ENCODE results near the gene RAB26.
"Not testable (repeated sequence)": the region's sequence is repeated elsewhere in the genome, so short reads cannot be mapped to it uniquely, and the experiment has no call there.

RAB26 gene, protein sequence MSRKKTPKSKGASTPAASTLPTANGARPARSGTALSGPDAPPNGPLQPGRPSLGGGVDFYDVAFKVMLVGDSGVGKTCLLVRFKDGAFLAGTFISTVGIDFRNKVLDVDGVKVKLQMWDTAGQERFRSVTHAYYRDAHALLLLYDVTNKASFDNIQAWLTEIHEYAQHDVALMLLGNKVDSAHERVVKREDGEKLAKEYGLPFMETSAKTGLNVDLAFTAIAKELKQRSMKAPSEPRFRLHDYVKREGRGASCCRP

DNA sequence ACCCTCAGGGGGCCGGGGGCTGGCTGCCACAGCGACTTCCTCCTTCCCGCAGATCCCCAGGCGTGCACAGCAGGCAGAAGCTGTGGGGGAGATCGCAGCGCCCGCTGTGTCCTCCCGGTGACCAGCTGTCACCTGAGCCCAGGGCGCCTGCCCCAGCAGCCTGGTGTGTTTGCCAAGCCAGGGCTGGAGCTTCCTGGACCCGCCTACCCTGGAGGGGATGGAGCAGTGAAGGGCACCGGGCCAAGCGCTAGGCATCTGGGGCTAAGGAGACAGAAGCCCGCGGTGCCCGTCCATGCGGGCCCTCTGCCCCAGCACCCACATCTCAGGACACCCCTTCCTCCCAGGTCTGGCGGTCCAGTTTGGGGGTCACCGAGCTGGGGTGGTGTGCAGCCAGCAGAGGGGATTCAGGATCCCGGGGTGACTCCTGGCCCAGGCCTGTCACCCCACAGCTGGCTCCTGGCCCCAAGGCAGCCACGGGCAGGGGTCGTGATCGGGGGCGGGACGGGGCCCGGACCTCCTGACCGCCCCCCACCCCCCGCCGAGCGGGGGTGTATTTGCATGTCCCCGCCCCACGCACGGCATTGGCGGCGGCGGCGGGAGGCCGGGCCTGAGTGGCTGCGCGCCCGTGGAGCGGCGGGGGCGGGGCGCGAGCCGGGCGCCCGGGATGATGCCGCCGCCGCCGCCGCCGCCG is at the start of gene RAB26:
RAB26 (plus strand) TSS at position 645 of the 691 bp plus-strand sequence. CDS start 159 bp downstream, outside the sequence.
- peak within 1 kb of the TSS; percentile 41 for H3K27ac ChIP-seq (ENCODE audit: low read length)
- H3K4me1 ChIP-seq (ENCODE audit: control insufficient read depth, insufficient read depth, low read length): peaks cover 55% of the 10 kb centered on the region
- H3K27me3 ChIP-seq (ENCODE audit: control insufficient read depth in 1 of 2, insufficient read depth in 2 of 2, low read length in 2 of 2): no peaks in the 10 kb centered on the region
- peaks cover 0 to 3% of the 10 kb centered on the region in 2 donors for H3K36me3 ChIP-seq (ENCODE audit: control insufficient read depth in 2 of 2, insufficient read depth in 2 of 2, low read length in 2 of 2)
- H3K4me3 ChIP-seq (ENCODE audit: low read length in 2 of 2): peak within 1 kb of the TSS; percentile 53 to 69
- H3K9me3 ChIP-seq (ENCODE audit: control insufficient read depth in 2 of 2, low read length in 2 of 2): no peaks in the 10 kb centered on the region
- H3K9ac ChIP-seq (ENCODE audit: low read length in 2 of 2): no peak within 1 kb of the TSS

DNA sequence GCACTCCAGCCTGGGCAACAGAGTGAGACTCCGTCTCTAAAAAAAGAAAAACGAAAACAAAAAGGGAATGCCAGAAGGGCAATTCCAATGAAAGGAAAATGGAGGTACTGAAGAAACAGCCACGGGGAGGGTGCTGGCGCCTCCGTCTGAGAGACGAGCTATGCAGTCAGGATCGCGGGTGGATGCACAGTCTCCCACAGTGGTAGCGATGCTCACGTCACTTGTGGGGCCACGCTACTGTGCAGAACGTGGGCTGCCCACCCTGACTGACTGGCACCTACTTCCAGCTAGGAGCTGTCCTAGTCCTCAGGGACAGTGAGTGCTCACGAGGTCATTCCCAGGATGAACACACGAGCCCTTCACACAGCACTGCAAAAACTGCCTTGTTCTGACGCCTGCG is 46.8 kb upstream of the RAB26 start:
- H3K27ac ChIP-seq (ENCODE audit: low read length); H3K4me1 ChIP-seq (ENCODE audit: control insufficient read depth, insufficient read depth, low read length); H3K9me3 ChIP-seq (ENCODE audit: control insufficient read depth in 2 of 2, low read length in 2 of 2); H3K27me3 ChIP-seq (ENCODE audit: control insufficient read depth in 1 of 2, insufficient read depth in 2 of 2, low read length in 2 of 2); H3K9ac ChIP-seq (ENCODE audit: low read length in 2 of 2); H3K4me3 ChIP-seq (ENCODE audit: low read length in 2 of 2): not testable (repeated sequence)
- H3K36me3 ChIP-seq (ENCODE audit: control insufficient read depth in 2 of 2, insufficient read depth in 2 of 2, low read length in 2 of 2): peaks cover 3 to 20% of the 10 kb centered on the region in 2 donors

DNA sequence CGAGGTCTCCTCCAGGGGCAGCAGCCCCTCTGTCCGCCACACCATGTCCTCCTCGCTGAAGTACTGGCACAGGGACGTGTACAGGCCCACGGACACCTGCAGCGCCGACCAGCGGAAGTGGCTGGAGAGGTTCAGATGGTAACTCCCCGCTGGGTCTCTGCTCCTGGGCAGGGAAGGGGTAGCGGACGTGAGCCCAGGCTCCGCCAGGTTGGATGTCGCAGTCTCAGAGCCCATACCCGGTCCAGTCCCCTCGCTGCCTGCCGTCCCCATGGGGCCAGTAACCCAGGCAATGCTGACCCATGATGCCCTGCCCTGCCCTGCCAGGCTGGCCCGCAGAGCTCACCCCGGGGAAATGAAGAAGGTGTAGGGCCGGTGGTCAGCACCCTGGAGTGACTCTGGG is 46.0 kb upstream of the RAB26 start:
- Histone ChIP-seq H3K9ac (ENCODE audit: low read length in 2 of 2) (no peak overlapping the region), H3K4me1 (ENCODE audit: control insufficient read depth, insufficient read depth, low read length) (no peaks in the 10 kb centered on the region), H3K9me3 (ENCODE audit: control insufficient read depth in 2 of 2, low read length in 2 of 2) (no peaks in the 10 kb centered on the region), H3K36me3 (ENCODE audit: control insufficient read depth in 2 of 2, insufficient read depth in 2 of 2, low read length in 2 of 2) (peaks cover 3 to 16% of the 10 kb centered on the region in 2 donors), H3K27me3 (ENCODE audit: control insufficient read depth in 1 of 2, insufficient read depth in 2 of 2, low read length in 2 of 2) (no peaks in the 10 kb centered on the region), H3K27ac (ENCODE audit: low read length) (no peak overlapping the region), H3K4me3 (ENCODE audit: low read length in 2 of 2) (no peak overlapping the region)

DNA sequence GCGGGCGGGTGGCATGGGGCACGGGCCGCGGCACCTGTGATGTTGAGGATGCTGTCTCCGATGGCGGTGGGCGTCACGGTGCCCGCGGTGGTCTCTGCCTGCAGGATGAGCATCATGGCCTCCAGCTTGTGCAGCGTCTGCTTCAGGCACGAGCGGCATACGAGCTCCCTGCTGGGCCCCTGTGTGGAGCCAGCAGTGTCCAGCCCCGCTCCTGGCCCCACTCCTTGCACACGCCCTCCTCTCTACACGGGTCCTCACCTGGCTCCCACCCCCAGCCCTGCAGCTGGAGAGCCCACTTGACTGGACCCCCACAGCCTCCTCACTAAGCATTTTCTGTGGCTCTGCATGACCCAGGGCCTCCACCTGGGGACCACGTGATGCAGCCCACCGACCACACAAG is 44.0 kb upstream of the RAB26 start:
- H3K4me3 ChIP-seq (ENCODE audit: low read length in 2 of 2); H3K9me3 ChIP-seq (ENCODE audit: control insufficient read depth in 2 of 2, low read length in 2 of 2); H3K27ac ChIP-seq (ENCODE audit: low read length); H3K4me1 ChIP-seq (ENCODE audit: control insufficient read depth, insufficient read depth, low read length); H3K27me3 ChIP-seq (ENCODE audit: control insufficient read depth in 1 of 2, insufficient read depth in 2 of 2, low read length in 2 of 2); H3K9ac ChIP-seq (ENCODE audit: low read length in 2 of 2): not testable (repeated sequence)
- H3K36me3 ChIP-seq (ENCODE audit: control insufficient read depth in 2 of 2, insufficient read depth in 2 of 2, low read length in 2 of 2): peaks cover 0 to 16% of the 10 kb centered on the region in 2 donors

DNA sequence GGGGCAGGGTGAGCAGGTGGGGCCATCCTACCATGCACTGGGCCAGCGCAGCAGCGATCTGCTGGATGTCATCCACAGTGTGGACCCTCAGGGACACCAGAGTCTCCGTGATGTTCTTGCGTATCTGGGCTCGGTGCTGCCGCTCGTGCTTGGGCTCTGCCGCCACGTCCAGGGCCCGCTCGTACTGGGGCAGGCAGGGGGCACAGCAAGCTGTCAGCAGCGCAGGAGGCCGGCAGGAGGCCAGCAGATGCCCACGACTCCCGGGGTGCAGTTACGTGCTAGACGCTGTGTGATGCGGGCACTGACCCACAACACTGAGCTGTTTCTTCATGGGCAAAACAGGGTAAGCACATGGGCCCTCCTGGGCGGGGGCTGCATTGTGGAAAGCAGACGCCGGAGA is 43.1 kb upstream of the RAB26 start:
- peaks cover 0 to 12% of the 10 kb centered on the region in 2 donors for H3K36me3 ChIP-seq (ENCODE audit: control insufficient read depth in 2 of 2, insufficient read depth in 2 of 2, low read length in 2 of 2)
- not testable (repeated sequence) for H3K27ac ChIP-seq (ENCODE audit: low read length)

DNA sequence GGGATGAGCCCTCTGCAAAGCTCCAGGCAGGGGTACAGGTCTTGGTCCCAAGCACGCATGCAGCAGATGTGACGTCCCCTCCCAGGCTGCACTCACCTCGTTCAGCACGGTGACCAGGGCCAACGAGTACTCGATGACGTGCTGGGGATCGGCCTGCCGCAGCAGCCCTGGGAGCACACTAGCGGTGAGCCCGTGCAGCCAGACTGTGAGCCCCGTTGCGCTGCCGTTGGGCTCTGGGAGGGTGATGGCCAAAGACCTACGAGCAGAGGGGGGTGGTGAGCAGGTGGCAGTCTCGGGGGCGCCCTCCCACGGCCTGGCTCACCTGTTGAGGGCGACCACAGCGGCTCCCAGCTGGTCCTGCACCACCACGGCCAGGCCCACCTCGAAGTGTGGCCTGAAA is 42.7 kb upstream of the RAB26 start:
- not testable (repeated sequence) for H3K9ac ChIP-seq (ENCODE audit: low read length in 2 of 2); H3K9me3 ChIP-seq (ENCODE audit: control insufficient read depth in 2 of 2, low read length in 2 of 2)
- peaks cover 0 to 14% of the 10 kb centered on the region in 2 donors for H3K36me3 ChIP-seq (ENCODE audit: control insufficient read depth in 2 of 2, insufficient read depth in 2 of 2, low read length in 2 of 2)

More for the DNA sequence above, 43.1 kb upstream of the RAB26 start:
- H3K4me1 ChIP-seq (ENCODE audit: control insufficient read depth, insufficient read depth, low read length); H3K27me3 ChIP-seq (ENCODE audit: control insufficient read depth in 1 of 2, insufficient read depth in 2 of 2, low read length in 2 of 2); H3K9me3 ChIP-seq (ENCODE audit: control insufficient read depth in 2 of 2, low read length in 2 of 2); H3K9ac ChIP-seq (ENCODE audit: low read length in 2 of 2); H3K4me3 ChIP-seq (ENCODE audit: low read length in 2 of 2): not testable (repeated sequence)

DNA sequence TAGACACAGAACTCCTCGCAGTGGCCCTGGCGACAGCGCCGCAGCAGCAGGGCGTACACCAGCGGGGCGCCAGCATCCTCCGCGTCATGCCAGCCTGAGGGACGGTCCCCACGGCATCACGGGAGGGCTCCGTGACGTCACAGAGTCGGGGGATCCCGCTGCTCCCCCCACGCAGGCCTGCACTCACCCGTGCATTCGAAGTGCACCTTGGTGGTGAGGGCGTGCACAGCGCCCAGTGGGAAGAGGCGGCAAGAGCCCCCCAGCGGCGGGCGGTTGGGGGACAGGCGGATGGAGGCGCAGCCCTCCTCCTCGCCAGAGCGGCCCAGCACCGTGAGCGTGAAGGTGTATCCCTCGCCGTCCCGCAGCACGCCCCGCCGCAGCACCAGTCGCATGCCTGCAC is 42.2 kb upstream of the RAB26 start:
- H3K4me3 ChIP-seq (ENCODE audit: low read length in 2 of 2); H3K9me3 ChIP-seq (ENCODE audit: control insufficient read depth in 2 of 2, low read length in 2 of 2); H3K27me3 ChIP-seq (ENCODE audit: control insufficient read depth in 1 of 2, insufficient read depth in 2 of 2, low read length in 2 of 2); H3K27ac ChIP-seq (ENCODE audit: low read length); H3K9ac ChIP-seq (ENCODE audit: low read length in 2 of 2); H3K4me1 ChIP-seq (ENCODE audit: control insufficient read depth, insufficient read depth, low read length): not testable (repeated sequence)
- H3K36me3 ChIP-seq (ENCODE audit: control insufficient read depth in 2 of 2, insufficient read depth in 2 of 2, low read length in 2 of 2): peaks cover 0 to 14% of the 10 kb centered on the region in 2 donors

More for the DNA sequence above, 42.7 kb upstream of the RAB26 start:
- not testable (repeated sequence) for H3K27ac ChIP-seq (ENCODE audit: low read length); H3K27me3 ChIP-seq (ENCODE audit: control insufficient read depth in 1 of 2, insufficient read depth in 2 of 2, low read length in 2 of 2); H3K4me3 ChIP-seq (ENCODE audit: low read length in 2 of 2); H3K4me1 ChIP-seq (ENCODE audit: control insufficient read depth, insufficient read depth, low read length)

DNA sequence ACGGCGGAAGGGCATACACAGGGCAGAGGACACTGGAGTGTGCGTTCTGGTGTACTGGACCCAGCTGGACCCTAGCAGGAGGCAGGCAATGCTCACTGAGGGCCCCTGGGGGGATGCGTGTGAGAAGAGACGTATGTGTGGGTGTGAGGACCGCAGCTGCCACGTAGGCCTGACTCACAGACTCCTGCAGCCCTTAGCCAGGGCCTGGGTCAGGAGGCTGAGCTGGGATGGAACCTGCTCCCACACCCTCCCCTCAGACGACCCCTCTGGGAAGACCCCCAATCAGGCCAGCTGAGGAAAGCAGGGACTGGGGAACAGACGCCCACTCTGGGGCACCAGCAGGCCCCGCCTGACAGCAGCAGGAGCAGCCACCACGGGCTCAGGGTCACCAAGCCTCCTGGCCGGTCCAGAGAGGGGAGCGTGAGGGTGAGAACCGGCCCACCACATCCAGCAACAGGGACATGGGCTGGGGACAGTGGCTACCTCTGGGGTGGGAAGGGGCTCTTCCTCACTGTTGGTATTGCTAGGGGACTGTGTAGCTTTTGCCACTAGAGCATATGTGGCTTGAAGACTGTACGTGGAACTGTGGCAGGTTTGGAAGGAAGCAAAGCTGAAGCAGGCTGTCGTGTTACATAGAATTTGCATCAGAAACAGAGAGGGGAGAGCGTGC is 41.2 kb upstream of the RAB26 start:
- H3K4me1 ChIP-seq (ENCODE audit: control insufficient read depth, insufficient read depth, low read length); H3K27me3 ChIP-seq (ENCODE audit: control insufficient read depth in 1 of 2, insufficient read depth in 2 of 2, low read length in 2 of 2); H3K9me3 ChIP-seq (ENCODE audit: control insufficient read depth in 2 of 2, low read length in 2 of 2); H3K9ac ChIP-seq (ENCODE audit: low read length in 2 of 2); H3K4me3 ChIP-seq (ENCODE audit: low read length in 2 of 2); H3K27ac ChIP-seq (ENCODE audit: low read length): not testable (repeated sequence)
- peaks cover 0 to 14% of the 10 kb centered on the region in 2 donors for H3K36me3 ChIP-seq (ENCODE audit: control insufficient read depth in 2 of 2, insufficient read depth in 2 of 2, low read length in 2 of 2)

DNA sequence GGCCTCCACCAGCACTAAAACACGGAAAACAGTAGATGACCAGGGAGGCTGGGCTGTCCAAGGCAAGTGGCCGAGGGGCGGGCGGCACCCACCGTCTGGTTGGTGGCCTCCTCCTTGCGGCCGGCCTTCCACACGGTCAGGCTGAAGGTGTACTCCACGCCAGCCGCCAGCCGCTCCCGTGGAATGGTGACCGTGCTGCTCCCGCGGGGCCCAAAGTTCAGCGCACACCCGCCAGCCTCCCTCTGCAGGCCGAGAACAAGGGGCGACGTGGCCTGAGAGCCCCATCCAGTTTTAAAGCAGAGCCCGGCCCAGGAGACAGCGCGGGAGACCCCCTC is 40.7 kb upstream of the RAB26 start:
- H3K4me1 ChIP-seq (ENCODE audit: control insufficient read depth, insufficient read depth, low read length); H3K27ac ChIP-seq (ENCODE audit: low read length); H3K27me3 ChIP-seq (ENCODE audit: control insufficient read depth in 1 of 2, insufficient read depth in 2 of 2, low read length in 2 of 2); H3K9ac ChIP-seq (ENCODE audit: low read length in 2 of 2); H3K4me3 ChIP-seq (ENCODE audit: low read length in 2 of 2); H3K9me3 ChIP-seq (ENCODE audit: control insufficient read depth in 2 of 2, low read length in 2 of 2): not testable (repeated sequence)
- H3K36me3 ChIP-seq (ENCODE audit: control insufficient read depth in 2 of 2, insufficient read depth in 2 of 2, low read length in 2 of 2): peaks cover 0 to 11% of the 10 kb centered on the region in 2 donors

DNA sequence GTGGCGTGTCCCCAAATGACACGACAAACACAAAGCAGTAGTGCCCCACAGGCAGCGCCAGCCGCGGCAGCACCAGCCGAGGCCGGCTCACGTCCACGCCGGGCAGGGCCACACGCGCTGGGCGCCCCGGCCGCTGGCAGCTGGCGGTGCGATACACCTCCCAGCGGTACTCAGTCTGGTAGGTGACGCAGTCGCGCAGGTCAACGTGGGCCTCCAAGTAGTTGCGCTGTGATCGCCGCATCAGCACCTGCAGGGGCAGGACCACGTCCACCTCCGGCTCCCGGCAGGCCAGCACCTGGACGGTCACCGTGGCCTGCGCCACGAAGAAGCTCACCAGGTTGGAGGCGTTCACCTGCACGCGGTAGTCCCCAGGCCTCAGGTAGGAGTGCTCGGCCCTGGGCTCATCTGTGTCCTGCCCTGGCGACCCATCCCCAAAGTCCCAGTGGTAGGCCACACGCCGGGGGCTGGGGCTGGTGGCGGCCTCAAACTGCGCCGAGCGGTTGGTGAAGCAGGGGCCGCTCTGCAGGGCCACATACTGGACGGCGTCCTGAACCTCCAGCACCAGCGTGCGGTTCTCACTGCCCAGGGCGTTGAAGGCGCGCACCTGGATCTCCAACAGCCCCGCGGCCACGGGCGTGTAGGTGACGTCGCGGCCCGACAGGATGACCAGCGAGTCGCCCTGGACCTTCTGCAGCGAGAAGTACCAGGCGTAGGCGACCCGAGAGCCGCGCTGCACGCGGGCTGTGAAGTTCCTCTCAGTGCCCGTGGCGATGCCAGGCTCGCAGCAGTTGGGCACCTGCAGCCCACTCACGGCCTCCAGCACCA is 39.8 kb upstream of the RAB26 start:
- not testable (repeated sequence) for H3K27me3 ChIP-seq (ENCODE audit: control insufficient read depth in 1 of 2, insufficient read depth in 2 of 2, low read length in 2 of 2); H3K4me3 ChIP-seq (ENCODE audit: low read length in 2 of 2)
- peaks cover 0 to 11% of the 10 kb centered on the region in 2 donors for H3K36me3 ChIP-seq (ENCODE audit: control insufficient read depth in 2 of 2, insufficient read depth in 2 of 2, low read length in 2 of 2)

More for the DNA sequence above, 39.8 kb upstream of the RAB26 start:
- not testable (repeated sequence) for H3K9ac ChIP-seq (ENCODE audit: low read length in 2 of 2); H3K27ac ChIP-seq (ENCODE audit: low read length); H3K4me1 ChIP-seq (ENCODE audit: control insufficient read depth, insufficient read depth, low read length); H3K9me3 ChIP-seq (ENCODE audit: control insufficient read depth in 2 of 2, low read length in 2 of 2)

Measured in stomach smooth muscle (tissue), 2 donors.